ENCODE measurements around the gene ZNF212. TPM values are rescaled to one million over a fixed set of nuclear protein-coding genes. Genes with fewer than 3 reads are reported as not detected.
A peak's percentile ranks its signal among the peaks of the same experiment; 100 is the strongest.

ZNF212 gene
- total RNA-seq, 1 donor from 2014 or later, result 5.2 TPM

DNA sequence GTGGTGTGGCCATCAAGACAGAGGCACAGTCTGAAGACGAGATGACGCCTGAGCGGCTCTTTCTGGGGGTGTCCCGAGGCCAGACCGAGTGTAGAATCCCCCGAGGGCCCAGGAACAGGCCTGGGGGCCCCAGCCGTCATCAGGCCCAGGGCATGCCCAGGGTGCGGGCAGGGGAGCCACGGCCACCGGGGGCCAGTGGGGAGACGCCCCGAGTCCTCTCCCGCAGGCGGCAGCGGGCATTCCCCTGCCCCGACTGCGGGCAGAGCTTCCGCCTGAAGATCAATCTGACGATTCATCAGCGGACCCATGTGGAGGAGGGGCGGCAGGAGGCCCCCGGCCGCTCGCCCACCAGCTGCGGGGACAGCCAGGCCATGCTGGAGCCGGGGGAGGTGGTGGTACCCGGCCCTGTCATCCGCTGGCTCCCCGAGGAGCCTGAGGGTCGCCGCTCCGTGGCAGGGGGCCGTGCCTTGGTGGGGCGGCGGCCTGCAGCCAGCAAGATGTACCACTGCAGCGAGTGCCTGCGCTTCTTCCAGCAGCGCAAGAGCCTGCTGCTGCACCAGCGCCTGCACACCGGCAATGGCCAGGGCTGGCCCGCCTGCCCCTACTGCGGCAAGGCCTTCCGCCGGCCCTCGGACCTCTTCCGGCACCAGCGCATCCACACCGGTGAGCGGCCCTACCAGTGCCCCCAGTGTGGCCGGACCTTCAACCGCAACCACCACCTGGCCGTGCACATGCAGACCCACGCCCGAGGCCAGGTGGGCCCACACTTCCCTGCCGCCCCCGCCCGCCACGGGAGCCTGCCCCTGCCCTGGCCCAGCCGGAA, 42.3 kb downstream of the ZNF212 start:
- no peak for ATAC-seq
- no peak for DNase-seq
- intact Hi-C loops (cut with micrococcal nuclease), result no loop called here

DNA sequence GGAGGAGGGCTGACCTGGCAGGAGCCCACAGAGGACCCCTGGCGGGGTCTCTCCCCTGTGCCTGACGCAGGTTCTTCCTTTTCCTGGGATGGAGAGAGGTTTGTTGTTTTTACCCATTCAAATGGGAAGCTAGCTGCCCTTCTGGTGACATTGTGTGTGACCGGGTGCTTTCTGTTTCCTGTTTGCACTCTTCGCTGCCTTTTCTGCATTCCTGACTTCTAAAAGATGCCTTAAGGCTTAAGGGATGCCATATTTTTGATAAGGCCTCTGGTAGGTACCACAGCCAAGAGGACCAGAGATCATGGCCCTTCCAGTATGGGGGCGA, 42.8 kb downstream of the ZNF212 start:
- intact Hi-C loops (cut with micrococcal nuclease), result no loop called here
- ATAC-seq (no peak), DNase-seq (no peak)

DNA sequence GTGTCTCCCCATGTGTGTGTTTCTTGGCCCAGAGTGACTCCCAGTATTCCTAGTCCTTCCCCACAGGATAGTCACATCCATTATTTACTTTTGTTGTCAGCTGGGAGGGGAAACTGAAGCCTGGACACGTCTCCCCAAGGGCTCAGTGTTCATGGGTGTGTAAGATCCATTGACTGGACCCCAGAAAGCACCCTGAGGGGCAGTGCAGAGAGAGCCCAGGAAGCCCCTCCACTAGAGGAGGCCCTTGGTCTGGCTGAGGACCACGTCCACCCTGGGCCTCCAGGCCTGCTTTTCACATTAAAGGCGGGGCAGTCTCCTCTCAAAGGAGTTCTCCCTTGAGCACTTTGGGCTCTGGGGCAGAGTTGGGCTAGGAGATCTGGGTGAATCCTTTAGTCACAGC, 43.9 kb downstream of the ZNF212 start:
- intact Hi-C loops (cut with micrococcal nuclease), result no loop called here
- no peak for ATAC-seq
- DNase-seq, result no peak

DNA sequence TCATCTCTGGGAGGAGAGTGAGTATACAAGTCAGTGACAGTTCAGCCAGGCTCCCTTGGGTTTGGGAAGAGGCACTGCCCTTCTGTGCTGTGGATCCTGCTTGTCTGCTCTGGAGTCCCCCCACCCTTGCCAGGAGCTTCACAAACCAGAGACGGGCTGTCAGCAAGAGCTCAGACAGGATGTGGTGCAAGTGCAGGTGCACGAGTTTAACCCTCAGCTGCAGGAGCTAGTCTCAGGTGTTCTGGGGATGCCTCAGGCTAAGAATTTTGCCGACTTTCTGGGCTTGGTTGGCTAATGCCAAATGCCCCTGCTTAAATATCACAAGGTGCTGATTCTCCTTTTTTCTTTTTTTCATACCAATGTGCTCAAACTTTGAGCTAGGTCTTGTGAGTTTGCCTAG, 44.9 kb downstream of the ZNF212 start:
- ATAC-seq, result no peak
- DNase-seq, result no peak
- intact Hi-C loops (cut with micrococcal nuclease), result no loop called here

DNA sequence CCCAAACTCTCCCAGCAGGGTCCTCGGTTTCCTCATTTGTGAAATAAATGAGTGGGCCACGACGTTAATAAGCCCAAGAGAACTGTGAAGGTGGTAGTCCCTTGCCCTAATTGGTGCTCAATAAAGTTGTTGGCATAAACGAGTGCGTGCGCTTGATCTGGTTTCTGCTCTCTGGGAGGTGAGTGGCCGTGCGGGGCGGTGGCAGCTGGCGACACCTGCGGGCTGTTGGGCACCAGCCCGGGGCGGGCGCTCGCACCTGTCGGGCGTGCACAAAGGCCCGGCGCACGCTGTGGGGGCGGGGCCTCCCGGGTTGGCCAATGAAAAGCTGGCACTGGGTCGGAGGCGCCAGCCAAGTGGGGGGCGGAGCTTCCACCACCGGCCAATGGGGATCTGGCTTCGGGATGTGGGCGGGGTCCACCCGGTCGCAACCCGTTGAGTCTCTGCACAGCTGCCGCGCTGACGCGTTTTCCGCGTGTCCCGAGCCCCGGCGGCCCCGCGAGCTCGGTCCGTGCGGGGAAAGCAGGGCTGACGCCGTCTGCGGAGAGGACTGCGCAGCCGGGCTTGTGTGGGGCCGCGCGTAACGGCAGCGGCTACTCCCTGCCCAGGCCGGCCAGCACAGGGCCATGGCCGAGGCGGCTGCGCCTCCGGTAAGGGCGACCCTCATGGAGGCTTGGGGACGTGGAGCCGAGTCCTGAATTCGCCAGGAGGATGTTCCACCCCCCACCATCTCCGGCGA, 45.6 kb downstream of the ZNF212 start:
- DNase-seq (peak; percentile 97), ATAC-seq (peak; percentile 99)
- intact Hi-C loops (cut with micrococcal nuclease), result no loop called here

DNA sequence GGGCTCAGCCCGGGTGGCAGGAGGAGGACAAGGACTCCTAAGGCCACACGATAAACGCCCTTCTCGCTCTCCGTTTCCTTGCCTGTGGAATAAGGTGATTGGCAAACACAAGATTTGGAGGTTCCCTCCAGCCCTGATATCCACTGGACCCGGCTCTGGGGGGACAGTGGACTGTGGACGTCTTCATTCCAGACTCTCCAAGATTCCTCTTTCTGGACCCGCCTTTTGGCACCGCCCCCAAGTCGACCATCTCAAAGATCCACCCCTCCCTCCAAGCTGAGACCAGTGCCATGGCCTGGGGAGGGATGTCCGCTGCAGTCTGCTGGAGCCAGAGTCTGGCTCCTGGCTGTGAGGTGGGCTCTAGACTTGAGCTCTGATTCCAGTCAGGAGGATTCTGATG, 46.2 kb downstream of the ZNF212 start:
- ATAC-seq (peak; percentile 36), DNase-seq (peak; percentile 51)
- intact Hi-C loops (cut with micrococcal nuclease), result no loop called here

DNA sequence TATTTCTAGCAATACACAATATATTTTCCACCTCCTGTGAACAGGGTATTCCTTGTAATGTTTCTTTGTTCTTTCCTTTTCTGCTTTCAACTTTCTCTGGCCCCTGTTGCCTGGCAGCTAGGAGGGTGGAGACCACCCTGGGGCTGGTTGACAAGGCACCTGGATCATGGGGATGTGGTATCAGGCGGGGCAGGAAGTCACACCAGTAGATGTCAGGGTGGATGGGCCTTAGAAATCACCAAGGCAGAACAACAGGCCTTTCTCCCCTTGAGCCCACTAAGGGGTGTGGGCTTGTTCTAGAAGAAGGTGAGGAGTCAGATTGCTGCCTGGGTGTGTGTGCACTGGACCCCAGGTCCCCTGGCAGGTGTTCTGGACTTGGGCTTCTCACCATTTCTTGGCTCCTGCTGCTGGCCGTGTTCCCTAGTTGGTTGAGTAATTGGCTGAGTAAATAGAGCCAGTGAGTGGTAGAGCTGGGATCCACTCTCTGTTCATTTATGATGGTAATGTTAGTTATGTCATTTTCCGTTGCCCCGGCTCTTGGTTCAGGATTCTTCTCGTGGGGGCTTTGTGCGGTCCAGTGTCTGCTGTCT, 47.5 kb downstream of the ZNF212 start:
- DNase-seq, result no peak
- intact Hi-C loops (cut with micrococcal nuclease), result no loop called here
- ATAC-seq, result no peak

DNA sequence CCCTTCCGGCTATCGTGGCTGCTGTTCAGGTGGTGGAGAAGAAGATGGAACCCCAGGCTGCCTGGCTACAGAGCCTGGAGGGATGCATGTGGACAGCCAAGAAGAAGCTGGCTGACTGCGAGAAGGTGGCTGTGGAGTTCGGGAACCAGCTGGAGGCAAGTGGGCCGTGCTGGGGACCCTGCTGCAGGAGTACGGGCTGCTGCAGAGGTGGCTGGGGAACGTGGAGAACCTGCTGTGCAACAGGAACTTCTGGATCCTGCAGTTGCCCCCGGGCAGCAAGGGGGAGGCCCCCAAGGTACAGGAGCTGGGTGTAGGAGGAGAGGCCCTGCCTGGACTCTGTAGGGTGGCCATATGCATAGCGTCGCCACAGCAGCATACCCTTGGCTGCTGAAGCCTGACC, 48.2 kb downstream of the ZNF212 start:
- DNase-seq, result no peak
- intact Hi-C loops (cut with micrococcal nuclease), result no loop called here
- no peak for ATAC-seq

DNA sequence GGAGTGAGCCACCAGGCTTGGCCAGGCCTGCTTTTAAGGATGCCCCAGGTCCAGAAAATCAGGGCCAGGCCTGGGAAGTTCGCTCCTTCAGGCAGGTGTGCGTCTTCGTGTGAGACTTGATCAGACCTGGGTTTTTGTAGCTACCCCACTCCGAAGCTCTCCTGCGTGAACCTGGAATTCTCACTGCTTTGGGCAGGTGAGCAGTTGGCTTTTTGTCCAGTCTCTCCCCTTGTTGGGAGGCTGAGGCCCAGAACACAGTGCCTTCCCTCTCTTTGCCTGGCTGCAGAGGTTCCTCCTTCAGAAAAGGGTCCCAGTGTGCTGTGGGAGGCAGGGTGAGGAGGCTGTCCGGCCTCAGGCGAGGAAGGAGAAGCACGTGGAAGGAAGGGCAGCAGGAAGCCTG, 49.8 kb downstream of the ZNF212 start:
- DNase-seq, result no peak
- intact Hi-C loops (cut with micrococcal nuclease), result no loop called here
- ATAC-seq, result no peak

DNA sequence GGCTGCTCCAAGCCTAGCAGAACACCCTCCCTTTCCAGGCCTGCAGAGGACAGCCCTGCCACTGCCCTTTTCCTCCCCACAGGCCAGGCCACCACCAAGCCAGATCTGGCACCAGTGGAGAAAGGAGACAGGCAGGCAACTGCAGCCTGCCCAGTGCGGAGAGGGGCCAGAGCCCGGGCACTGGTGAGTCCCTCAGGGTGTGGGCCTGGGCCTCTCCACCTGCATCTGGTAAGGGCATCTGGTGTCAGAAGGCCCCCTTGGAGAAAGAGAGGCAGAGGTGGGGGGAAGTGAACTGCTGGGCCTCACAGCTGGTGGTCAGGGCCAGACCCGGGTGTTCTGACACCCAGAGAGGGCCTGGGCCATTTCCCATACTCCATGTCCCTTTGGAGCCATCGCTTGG, 50.4 kb downstream of the ZNF212 start:
- DNase-seq, result no peak
- no peak for ATAC-seq
- intact Hi-C loops (cut with micrococcal nuclease), result no loop called here

DNA sequence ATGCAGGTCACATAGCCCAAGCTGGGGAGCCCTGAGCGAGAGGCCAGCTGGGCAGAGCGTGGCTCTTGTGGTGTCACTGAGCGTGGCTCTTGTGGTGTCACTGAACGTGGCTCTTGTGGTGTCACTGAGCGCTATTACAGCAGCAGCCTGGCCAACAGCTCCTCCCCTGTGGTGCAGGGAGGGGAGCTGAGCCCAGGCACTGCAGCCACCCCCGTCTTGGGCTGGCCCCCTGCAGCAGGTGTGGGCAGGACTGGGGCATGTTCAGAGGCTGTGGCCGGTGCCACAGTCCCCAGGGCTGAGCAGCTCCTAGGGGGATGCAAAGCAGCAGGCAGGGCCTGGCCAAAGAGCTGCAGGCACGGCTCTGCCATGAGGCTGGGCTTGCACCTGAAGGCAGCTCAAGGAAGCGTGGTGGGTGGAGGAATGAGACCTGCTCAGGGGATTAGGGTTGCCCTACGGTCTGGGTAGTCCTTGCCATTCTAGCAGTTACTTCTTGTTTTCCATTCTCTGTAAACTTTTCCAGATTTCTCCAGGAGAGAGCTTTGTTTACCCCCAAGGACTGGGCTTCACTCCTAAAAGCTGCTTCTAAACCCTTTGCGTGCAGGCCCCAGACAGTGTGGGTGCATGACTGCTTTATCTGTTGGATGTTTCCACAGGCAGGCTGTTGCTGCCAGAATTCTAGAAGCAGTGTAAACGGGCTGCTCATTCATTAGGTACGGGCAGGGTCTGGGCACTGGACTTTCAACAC, 51.8 kb downstream of the ZNF212 start:
- DNase-seq (no peak), ATAC-seq (peak; percentile 71)
- intact Hi-C loops (cut with micrococcal nuclease), result no loop called here

DNA sequence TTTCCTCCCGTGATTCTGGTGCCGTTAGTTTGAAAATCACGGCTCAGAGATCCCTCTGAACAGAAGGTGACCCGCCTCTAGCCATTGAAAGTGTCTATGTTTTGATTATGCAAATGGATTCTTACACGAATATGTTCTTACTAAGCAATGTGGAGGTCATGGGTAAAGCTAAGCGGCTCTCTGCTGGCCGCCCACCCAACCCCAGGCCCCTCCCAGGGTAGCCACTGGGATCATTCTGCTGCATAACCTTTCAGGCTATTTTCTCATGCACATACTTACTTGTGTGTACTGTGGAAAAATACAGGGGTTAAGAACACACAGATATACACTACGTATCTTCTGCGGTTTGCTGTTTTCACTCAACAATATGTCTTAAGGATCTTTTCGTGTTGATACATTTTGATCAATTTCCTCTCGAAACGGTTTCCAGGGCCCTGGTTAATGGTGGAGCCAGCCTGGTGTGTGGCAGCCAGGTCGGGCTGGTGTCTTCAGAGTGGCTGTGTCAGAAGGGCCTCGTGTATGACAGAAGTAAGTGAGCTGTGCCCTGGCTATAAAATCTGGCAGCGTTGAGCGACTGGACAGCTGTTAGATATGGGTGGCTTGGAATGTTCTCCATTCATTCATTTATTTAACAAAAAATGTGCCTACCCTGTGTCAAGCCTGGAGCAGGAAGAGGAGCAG, 52.5 kb downstream of the ZNF212 start:
- no peak for DNase-seq
- no peak for ATAC-seq
- intact Hi-C loops (cut with micrococcal nuclease), result no loop called here

DNA sequence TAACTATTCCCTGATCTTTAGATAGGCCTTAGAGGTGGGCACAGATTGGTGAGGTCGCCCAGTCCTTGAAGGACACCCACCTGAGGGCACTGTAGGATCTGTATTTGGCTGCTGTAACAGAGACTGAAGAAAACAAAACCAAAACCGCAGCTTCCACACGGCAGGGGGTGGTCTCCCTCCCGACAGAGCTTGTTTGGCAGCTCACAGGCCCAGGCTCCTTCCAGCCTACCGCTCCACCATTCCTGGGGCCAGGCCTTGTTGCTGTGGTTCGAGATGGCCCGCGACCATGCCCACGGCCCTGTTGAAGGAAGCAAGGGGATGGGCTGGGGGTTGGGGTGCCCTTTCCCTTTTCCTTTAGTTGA, 53.0 kb downstream of the ZNF212 start:
- DNase-seq, result no peak
- intact Hi-C loops (cut with micrococcal nuclease), result no loop called here
- ATAC-seq, result no peak

DNA sequence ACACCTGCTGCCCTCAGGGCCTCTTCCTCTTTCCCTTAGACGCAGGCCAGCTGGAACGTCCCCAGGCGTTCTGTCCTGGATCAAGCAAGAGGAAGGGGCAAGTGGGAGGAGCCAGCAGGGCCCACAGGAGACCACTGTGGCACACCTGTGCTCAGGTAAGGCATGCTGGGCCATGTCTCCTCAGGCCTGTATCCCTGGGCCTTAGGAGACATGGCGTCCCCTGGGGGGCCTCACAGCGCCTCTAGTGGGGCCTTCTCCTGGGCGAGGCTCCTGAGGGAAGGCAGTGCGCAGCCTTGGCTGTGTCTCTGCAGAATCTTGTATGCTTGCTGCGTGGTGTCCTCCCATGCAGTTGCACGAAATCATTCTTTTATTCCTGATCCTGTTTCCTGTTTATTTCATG, 53.9 kb downstream of the ZNF212 start:
- intact Hi-C loops (cut with micrococcal nuclease), result no loop called here
- ATAC-seq (no peak), DNase-seq (no peak)

DNA sequence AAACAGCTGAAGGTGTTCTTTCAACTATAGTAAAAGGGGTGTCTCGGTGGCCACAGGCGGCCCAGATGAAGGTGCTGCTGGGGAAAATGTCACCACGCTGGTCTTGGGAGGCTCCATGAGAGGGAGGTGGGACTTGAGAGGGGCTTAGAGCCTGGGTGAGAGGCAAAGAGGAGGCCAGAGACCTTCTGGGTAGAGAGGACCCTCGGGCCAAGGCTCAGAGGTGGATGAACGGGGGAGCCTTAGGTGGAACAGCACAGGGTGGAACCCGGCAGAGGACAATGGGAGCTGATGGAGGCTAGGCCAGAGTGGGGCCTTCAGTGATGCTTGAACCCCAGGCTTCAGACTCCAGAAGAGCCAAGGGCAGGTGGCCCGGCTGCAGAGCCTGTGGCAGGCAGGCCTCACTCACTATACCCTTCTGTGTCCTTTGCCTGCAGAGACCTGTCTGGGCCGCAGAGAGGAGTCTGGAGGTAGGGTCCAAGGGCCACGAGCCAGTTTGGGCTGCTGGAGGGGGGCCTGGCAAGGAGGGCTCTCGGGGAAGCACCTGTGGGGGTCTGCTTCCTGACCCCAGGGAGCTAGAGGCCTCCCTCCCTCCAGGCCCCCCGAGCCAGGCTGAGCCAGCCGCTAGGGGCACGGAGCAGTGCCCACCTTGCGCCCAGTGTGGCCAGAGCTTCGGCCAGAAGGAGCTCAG, 54.6 kb downstream of the ZNF212 start:
- intact Hi-C loops (cut with micrococcal nuclease), result no loop called here
- DNase-seq (no peak), ATAC-seq (no peak)

DNA sequence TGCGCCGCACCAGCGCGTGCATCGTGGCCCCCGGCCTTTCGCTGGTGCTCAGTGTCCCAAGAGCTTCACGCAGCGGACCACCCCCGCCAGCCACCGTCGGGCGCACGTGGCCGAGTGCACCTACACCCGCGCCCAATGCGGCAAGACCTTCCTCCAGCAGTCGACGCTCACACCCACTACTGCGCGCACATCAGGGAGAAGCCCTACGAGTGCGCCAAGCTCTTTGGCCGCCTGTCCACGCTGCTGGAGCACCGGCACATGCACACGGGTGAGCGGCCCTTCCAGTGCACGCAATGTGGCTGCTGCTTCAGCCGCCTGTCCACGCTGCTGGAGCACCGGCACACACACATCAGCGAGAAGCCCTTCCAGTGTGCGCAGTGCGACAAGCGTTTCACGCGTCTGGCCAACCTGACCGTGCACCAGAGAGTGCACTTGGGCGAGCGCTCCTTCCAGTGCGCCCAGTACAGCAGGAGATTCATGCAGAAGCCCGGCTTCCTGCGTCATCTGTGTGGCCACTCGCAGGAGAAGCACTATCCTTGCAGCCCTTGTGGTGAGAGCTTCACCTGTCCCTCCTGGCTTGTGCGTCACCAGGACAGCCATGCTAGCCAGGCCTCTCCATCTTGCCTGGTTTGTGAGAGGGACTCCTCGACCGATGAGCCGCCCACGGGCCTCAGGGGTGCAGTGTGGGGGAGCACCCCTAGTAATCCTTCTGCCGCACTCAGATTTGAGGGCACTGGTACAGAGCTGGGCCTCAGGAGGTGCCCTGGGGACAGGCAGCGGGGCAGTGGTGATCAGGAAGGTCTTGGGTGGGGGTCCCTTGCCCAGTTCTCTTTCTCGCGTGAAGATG, 55.4 kb downstream of the ZNF212 start:
- DNase-seq (no peak), ATAC-seq (no peak)
- intact Hi-C loops (cut with micrococcal nuclease), result no loop called here

DNA sequence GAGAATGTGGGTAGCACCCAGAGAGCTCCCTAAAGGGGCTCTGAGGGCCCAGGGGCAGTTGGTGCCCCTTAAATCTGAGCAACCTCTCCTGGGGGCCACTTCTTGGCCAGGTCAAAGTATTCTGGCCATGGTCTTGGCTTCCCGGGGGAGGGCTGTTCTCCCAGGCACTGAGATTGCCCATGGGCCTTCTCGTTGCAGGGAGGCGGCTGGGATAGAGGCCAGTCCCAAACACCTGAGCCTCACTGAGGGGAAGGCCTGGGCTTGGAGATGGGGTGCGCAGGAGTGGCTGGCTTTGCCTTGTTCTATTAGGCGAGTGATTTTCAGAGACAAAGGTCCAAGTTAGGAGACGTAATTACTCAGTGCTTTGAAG, 56.0 kb downstream of the ZNF212 start:
- intact Hi-C loops (cut with micrococcal nuclease), result no loop called here
- ATAC-seq, result no peak
- no peak for DNase-seq

DNA sequence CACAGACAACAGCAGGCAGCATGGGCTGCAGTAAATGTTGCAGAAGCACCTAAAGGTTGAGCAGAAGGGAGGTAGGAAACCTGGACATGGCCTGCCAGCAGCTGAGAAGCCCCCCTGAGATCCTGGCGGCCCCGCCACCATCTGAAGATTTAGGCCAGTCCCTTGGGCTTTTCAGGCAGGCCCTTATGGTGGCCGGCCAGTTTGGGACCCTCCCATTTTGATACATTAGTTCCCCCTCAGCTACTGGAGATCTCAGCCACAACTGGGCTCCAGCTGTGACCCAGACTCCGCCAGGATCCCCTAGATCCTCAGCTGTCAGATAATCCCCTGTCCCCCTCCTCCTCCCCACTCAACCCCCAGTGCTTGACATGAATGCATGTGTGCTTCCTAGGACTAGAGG, 56.9 kb downstream of the ZNF212 start:
- no peak for DNase-seq

More for the DNA sequence above, 56.9 kb downstream of the ZNF212 start:
- no peak for ATAC-seq
- intact Hi-C loops (cut with micrococcal nuclease), result no loop called here

Measured in left ventricle myocardium superior (tissue), 1 donor.